A549 (cell line): Measurements from ENCODE around the gene SPIRE1. TPM values are rescaled to one million over a fixed set of nuclear protein-coding genes. Genes with fewer than 3 reads are reported as not detected.

ENCODE experiments used
- ATAC-seq, 2 experiments: fragments of 200-7000 bp in 1 of 2; fragments of >200 bp in 1 of 2; cut with Nextera tagmentation in 1 of 2; cut with Tn5 transposase in 1 of 2; 3 replicates each; pipeline versions ENCODE4 v1.8.0 to v1.9.1; 2018 to 2020; ENCODE audit warnings: mild to moderate bottlenecking in 1 of 2, moderate library complexity in 1 of 2
- CTCF ChIA-PET: fragments of 300-600 bp; sonication (Branson Sonifier 250); formaldehyde crosslinking; extraction: SDS; loops from one replicate; lab custom pipeline; 2021; ENCODE audit warnings: antibody characterized with exemption, inconsistent platforms; lab: Yijun Ruan, JAX
- POLR2A ChIA-PET: fragments of 350-600 bp; formaldehyde crosslinking; extraction: SDS; loops from one replicate; lab custom pipeline; 2021; ENCODE audit warnings: antibody characterized with exemption, inconsistent platforms; lab: Yijun Ruan, JAX
- DNase-seq, 2 experiments: peaks; one replicate each; pipeline versions ENCODE4 v3.0.0 to v3.0.0-alpha.2; 2011 to 2016; ENCODE audit warnings: low read depth in 1 of 2, low spot score in 1 of 2
- FAIRE-seq: peaks from 2 replicates; lab custom pipeline; 2011; peaks lifted over from hg19 to GRCh38; lab: Jason Lieb, UNC
- H3K27ac ChIP-seq, 2 experiments: fragments of >200 bp; sonication (Bioruptor Twin); formaldehyde crosslinking; 3 replicates each; pipeline ENCODE4 v1.5.1; 2016 to 2017
- H3K4me1 ChIP-seq: fragments of >200 bp; sonication (Bioruptor Twin); formaldehyde crosslinking; 3 replicates; pipeline ENCODE4 v1.6.1; 2016
- H3K4me2 ChIP-seq: fragments of >200 bp; sonication (Bioruptor Twin); formaldehyde crosslinking; 3 replicates; pipeline ENCODE4 v1.6.1; 2016
- H3K4me3 ChIP-seq: fragments of >200 bp; sonication (Bioruptor Twin); formaldehyde crosslinking; 3 replicates; pipeline ENCODE4 v1.5.1; 2016
- H3K9me3 ChIP-seq: fragments of >200 bp; sonication (Bioruptor Twin); formaldehyde crosslinking; 3 replicates; pipeline ENCODE4 v1.6.1; 2016
- BCL3 ChIP-seq: fragments of >200 bp; sonication (Bioruptor Twin); formaldehyde crosslinking; IDR thresholded peaks from 3 replicates; pipeline ENCODE4 v1.6.1; 2016
- BHLHE40 ChIP-seq: IDR thresholded peaks from 2 replicates; pipeline ENCODE4 v1.6.1; 2012; ENCODE audit warnings: low read depth, low read length, inconsistent platforms
- CHD4 ChIP-seq: fragments of 200-600 bp; sonication (generic); IDR thresholded peaks from 2 replicates; pipeline ENCODE4 v1.6.1; 2016; ENCODE audit warnings: antibody characterized with exemption, mild to moderate bottlenecking, borderline replicate concordance
- ESRRA ChIP-seq: fragments of 150-350 bp; IDR thresholded peaks from 2 replicates; pipeline ENCODE4 v1.6.1; 2014; ENCODE audit warnings: mild to moderate bottlenecking, low read length, borderline replicate concordance
- FOSB ChIP-seq: fragments of 250-450 bp; sonication (Bioruptor Pico); IDR thresholded peaks from 2 replicates; pipeline ENCODE4 v1.5.0; 2020; ENCODE audit warnings: mild to moderate bottlenecking, moderate library complexity
- FOSL2 ChIP-seq, 2 experiments: fragments of 450-650 bp in 1 of 2; fragments of >200 bp in 1 of 2; sonication (Bioruptor Twin) in 1 of 2; formaldehyde crosslinking; IDR thresholded peaks; 2 replicates each; pipeline versions ENCODE4 v1.5.0 to v1.6.1; 2016 to 2020; ENCODE audit warnings: mild to moderate bottlenecking in 1 of 2, moderate library complexity in 1 of 2
- HEYL ChIP-seq: fragments of 250-450 bp; sonication (Bioruptor Pico); IDR thresholded peaks from 2 replicates; pipeline ENCODE4 v1.8.0; 2021; ENCODE audit warnings: mild to moderate bottlenecking, moderate library complexity
- HOXA7 ChIP-seq: fragments of 250-450 bp; sonication (Bioruptor Pico); IDR thresholded peaks from 2 replicates; pipeline ENCODE4 v1.5.0; 2020; ENCODE audit warnings: mild to moderate bottlenecking, moderate library complexity
- HOXB5 ChIP-seq: fragments of 250-450 bp; sonication (Bioruptor Pico); IDR thresholded peaks from 2 replicates; pipeline ENCODE4 v1.5.0; 2020; ENCODE audit warnings: mild to moderate bottlenecking, moderate library complexity
- JUN ChIP-seq, 2 experiments: fragments of >200 bp; sonication (Bioruptor Twin); formaldehyde crosslinking; IDR thresholded peaks; 2 replicates in 1 of 2; 3 replicates in 1 of 2; pipeline ENCODE4 v1.6.1; 2016 to 2017
- JUNB ChIP-seq: fragments of >200 bp; sonication (Bioruptor Twin); formaldehyde crosslinking; IDR thresholded peaks from 2 replicates; pipeline ENCODE4 v1.6.1; 2016
- MAFK ChIP-seq: fragments of 450-650 bp; IDR thresholded peaks from 2 replicates; pipeline ENCODE4 v1.6.1; 2014; ENCODE audit not compliant: partially characterized antibody
- NR3C1 ChIP-seq: fragments of >200 bp; sonication (Bioruptor Twin); formaldehyde crosslinking; IDR thresholded peaks from 3 replicates; pipeline ENCODE4 v1.6.1; 2017
- RNF2 ChIP-seq: fragments of 200-600 bp; sonication (generic); IDR thresholded peaks from 2 replicates; pipeline ENCODE4 v1.6.1; 2016; ENCODE audit warnings: low read depth, mild to moderate bottlenecking, antibody characterized with exemption, moderate library complexity, borderline replicate concordance
- TFCP2L1 ChIP-seq: fragments of 250-450 bp; sonication (Bioruptor Pico); IDR thresholded peaks from 2 replicates; pipeline ENCODE4 v1.5.0; 2021; ENCODE audit warnings: mild to moderate bottlenecking
- ZFP36 ChIP-seq: fragments of 450-650 bp; IDR thresholded peaks from 2 replicates; pipeline ENCODE4 v1.6.1; 2014; ENCODE audit warnings: borderline replicate concordance; ENCODE audit not compliant: partially characterized antibody
- ZSCAN20 ChIP-seq: fragments of 250-450 bp; sonication (Bioruptor Pico); IDR thresholded peaks from 2 replicates; pipeline ENCODE4 v1.8.0; 2022; ENCODE audit warnings: mild to moderate bottlenecking, moderate library complexity
- WGBS: methylation state at CpG from one replicate; pipeline ENCODE4 v1.1.6; 2017; ENCODE audit errors: missing lambda C conversion rate; 5-methylcytosine and 5-hydroxymethylcytosine counted together
- polyA plus RNA-seq, 4 experiments: library from polyadenylated mRNA; depleted of rRNA in 3 of 4; stranded (reverse); fragments of >200 nt; fragmentation: RNase III in 1 of 4; extraction: RNeasy Plus Mini Kit Qiagen cat#74134 plus additional on column Dnase treatment in 1 of 4; gene quantifications; 2 replicates in 3 of 4; 3 replicates in 1 of 4; pipeline ENCODE4 v1.2.3, GENCODE V29; 2011 to 2017
- TF ChIP-seq, protein P1 (sequence below): fragments of 450-650 bp; IDR thresholded peaks from 2 replicates; pipeline ENCODE4 v1.6.1; 2014; ENCODE audit warnings: antibody characterized with exemption
- TF ChIP-seq, protein P2 (sequence below): IDR thresholded peaks from 2 replicates; pipeline ENCODE4 v1.6.1; 2012
- TF ChIP-seq, protein P3 (sequence below): IDR thresholded peaks from 2 replicates; pipeline ENCODE4 v1.6.1; 2012; ENCODE audit warnings: low read depth, borderline replicate concordance
- TF ChIP-seq, protein P4 (sequence below): fragments of >200 bp; sonication (Bioruptor Twin); formaldehyde crosslinking; IDR thresholded peaks from 2 replicates; pipeline ENCODE4 v1.6.1; 2016
- TF ChIP-seq, protein P5 (sequence below): fragments of 250-450 bp; sonication (Bioruptor Pico); IDR thresholded peaks from 2 replicates; pipeline ENCODE4 v1.5.0; 2021; ENCODE audit warnings: mild to moderate bottlenecking, moderate library complexity, borderline replicate concordance

The SPIRE1 gene
- polyA plus RNA-seq, 2 of the 4 experiments (the other 2 are of a cell fraction) = 8.3 to 29.4 TPM

DNA sequence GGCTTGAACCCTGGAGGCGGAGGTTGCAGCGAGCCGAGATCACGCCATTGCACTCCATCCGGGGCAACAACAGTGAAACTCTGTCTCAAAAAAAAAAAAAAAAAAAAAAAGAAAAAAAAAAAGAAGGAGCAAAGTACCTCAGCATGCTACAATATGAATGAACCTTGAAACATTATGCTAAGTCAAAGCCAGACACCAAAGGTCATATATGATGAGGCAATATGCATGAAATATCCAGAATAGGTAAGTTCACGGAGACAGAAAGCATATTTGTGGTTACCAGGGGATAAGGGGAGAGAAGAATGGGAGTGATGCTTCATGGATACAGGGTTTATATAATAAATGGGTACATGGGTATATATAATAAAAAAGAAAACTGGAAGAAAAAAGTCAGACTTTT is 156.9 kb downstream of the SPIRE1 start:
- TF ChIP-seq ESRRA (no peak), ZFP36 (no peak), FOSB (CRISPR knock-in tag) (no peak), FOSL2 (IDR thresholded peaks at IDR 0.05) (no peak), FOSL2 (CRISPR knock-in tag; IDR thresholded peaks at IDR 0.05) (no peak), JUNB (no peak)
- TF ChIP-seq, protein P1, sequence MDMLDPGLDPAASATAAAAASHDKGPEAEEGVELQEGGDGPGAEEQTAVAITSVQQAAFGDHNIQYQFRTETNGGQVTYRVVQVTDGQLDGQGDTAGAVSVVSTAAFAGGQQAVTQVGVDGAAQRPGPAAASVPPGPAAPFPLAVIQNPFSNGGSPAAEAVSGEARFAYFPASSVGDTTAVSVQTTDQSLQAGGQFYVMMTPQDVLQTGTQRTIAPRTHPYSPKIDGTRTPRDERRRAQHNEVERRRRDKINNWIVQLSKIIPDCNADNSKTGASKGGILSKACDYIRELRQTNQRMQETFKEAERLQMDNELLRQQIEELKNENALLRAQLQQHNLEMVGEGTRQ = no peak
- WGBS = 89% methylated on average over 6 of the region's 6 CpGs
- no peak for FAIRE-seq
- CTCF ChIA-PET = interaction anchor here (0.8 kb wide), 1 partner anchor 13 kb away, joined by 3 read pairs; no protein-coding TSS in a partner anchor
- DNase-seq = no peak
- Histone ChIP-seq H3K9me3 (no peaks in the 10 kb centered on the region), H3K27ac (no peak overlapping the region), H3K4me3 (no peak overlapping the region), H3K4me2 (no peak overlapping the region), H3K4me1 (no peaks in the 10 kb centered on the region)
- POLR2A ChIA-PET = no interaction called here
- ATAC-seq = no peak

DNA sequence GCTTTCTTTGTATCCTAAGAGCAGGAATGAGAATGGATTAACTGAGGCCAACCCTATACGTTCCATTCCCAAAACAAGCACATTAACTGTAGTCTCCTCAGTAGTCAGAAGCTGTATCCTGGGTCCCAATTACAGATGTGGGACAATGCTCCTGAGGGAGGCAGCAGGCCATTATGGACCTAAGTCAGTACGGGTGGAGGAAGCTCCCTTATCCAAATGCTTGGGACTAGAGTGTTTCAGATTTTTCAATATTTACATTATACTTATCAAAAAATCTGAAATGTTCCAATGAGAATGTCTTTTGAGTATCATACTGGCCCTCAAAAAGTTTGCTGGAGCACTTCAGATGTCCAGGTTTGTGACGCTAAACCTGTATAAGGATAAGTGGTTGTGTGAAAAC is 160.1 kb downstream of the SPIRE1 start:
- TF ChIP-seq, protein P2, sequence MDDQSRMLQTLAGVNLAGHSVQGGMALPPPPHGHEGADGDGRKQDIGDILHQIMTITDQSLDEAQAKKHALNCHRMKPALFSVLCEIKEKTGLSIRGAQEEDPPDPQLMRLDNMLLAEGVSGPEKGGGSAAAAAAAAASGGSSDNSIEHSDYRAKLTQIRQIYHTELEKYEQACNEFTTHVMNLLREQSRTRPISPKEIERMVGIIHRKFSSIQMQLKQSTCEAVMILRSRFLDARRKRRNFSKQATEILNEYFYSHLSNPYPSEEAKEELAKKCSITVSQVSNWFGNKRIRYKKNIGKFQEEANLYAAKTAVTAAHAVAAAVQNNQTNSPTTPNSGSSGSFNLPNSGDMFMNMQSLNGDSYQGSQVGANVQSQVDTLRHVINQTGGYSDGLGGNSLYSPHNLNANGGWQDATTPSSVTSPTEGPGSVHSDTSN = no peak
- no peak for TF ChIP-seq HEYL (CRISPR knock-in tag)
- TF ChIP-seq, protein P3, sequence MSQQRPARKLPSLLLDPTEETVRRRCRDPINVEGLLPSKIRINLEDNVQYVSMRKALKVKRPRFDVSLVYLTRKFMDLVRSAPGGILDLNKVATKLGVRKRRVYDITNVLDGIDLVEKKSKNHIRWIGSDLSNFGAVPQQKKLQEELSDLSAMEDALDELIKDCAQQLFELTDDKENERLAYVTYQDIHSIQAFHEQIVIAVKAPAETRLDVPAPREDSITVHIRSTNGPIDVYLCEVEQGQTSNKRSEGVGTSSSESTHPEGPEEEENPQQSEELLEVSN = no peak
- no peak for TF ChIP-seq CHD4
- no peak for TF ChIP-seq MAFK
- TF ChIP-seq NR3C1 = no peak
- TF ChIP-seq HOXB5 (CRISPR knock-in tag) = no peak
- TF ChIP-seq, protein P4, sequence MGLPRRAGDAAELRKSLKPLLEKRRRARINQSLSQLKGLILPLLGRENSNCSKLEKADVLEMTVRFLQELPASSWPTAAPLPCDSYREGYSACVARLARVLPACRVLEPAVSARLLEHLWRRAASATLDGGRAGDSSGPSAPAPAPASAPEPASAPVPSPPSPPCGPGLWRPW = no peak
- no peak for TF ChIP-seq BCL3
- no peak for TF ChIP-seq TFCP2L1 (CRISPR knock-in tag)
- TF ChIP-seq BHLHE40 = no peak
- no peak for TF ChIP-seq ZSCAN20 (CRISPR knock-in tag)
- no peak for TF ChIP-seq FOSB (CRISPR knock-in tag)
- TF ChIP-seq JUN (IDR thresholded peaks at IDR 0.05) = no peak
- TF ChIP-seq, protein P5, sequence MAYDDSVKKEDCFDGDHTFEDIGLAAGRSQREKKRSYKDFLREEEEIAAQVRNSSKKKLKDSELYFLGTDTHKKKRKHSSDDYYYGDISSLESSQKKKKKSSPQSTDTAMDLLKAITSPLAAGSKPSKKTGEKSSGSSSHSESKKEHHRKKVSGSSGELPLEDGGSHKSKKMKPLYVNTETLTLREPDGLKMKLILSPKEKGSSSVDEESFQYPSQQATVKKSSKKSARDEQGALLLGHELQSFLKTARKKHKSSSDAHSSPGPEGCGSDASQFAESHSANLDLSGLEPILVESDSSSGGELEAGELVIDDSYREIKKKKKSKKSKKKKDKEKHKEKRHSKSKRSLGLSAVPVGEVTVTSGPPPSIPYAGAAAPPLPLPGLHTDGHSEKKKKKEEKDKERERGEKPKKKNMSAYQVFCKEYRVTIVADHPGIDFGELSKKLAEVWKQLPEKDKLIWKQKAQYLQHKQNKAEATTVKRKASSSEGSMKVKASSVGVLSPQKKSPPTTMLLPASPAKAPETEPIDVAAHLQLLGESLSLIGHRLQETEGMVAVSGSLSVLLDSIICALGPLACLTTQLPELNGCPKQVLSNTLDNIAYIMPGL (CRISPR knock-in tag) = no peak
- TF ChIP-seq HOXA7 (CRISPR knock-in tag) = no peak
- TF ChIP-seq RNF2 = no peak
- ATAC-seq (no peak), FAIRE-seq (no peak), DNase-seq (no peak)
- no peaks in the 10 kb centered on the region for H3K4me1 ChIP-seq
- no peak overlapping the region for H3K27ac ChIP-seq
- ChIA-PET POLR2A (no interaction called here), CTCF (interaction anchor here (1.1 kb wide), 1 partner anchor 9 kb away, joined by 3 read pairs; no protein-coding TSS in a partner anchor)
- no peaks in the 10 kb centered on the region for H3K9me3 ChIP-seq
- 88% methylated on average over 3 of the region's 3 CpGs for WGBS
- H3K4me2 ChIP-seq = no peak overlapping the region
- no peak overlapping the region for H3K4me3 ChIP-seq
